HG02763 (cell line): ENCODE results near the gene REC8.
A peak's percentile ranks its signal among the peaks of the same experiment; 100 is the strongest.
"Not testable (repeated sequence)": the region's sequence is repeated elsewhere in the genome, so short reads cannot be mapped to it uniquely, and the experiment has no call there.

ENCODE experiments used
- ATAC-seq: cut with Tn5 transposase; IDR thresholded peaks from one replicate; pipeline ENCODE4 v1.9.1; 2021; ENCODE audit warnings: mild to moderate bottlenecking, moderate library complexity; ENCODE audit not compliant: unreplicated experiment

Gene REC8

DNA sequence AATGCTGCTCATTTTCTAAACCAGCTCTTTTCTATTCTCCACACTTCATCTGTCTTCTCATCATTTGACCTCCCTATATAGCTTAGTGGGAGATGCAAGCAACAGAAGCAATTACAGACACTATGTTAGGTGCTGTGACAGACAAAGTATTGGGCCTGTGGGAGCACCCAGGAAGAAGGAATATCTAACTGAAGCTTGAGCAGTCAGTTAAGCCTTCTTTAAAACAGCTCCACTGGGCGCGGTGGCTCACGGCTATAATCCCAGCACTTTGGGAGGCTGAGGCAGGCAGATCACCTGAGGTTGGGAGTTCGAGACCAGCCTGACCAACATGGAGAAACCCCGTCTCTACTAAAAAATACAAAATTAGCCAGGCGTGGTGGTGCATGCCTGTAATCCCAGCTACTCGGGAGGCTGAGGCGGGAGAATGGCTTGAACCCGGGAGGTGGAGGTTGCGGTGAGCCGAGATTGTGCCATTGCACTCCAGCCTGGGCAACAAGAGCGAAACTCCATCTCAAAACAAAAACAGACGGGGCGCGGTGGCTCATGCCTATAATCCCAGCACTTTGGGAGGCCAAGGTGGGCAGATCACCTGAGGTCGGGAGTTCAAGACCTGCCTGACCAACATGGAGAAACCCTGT is 31.5 kb downstream of the REC8 start:
- not testable (repeated sequence) for ATAC-seq

- no peak for ATAC-seq
Measured at GRCh38 chr14:24204163-24205146, 32.6 kb downstream of the REC8 start.

GRCh38 chr14:24206260-24207103 is 34.6 kb downstream of the REC8 start:
- no peak for ATAC-seq

DNA sequence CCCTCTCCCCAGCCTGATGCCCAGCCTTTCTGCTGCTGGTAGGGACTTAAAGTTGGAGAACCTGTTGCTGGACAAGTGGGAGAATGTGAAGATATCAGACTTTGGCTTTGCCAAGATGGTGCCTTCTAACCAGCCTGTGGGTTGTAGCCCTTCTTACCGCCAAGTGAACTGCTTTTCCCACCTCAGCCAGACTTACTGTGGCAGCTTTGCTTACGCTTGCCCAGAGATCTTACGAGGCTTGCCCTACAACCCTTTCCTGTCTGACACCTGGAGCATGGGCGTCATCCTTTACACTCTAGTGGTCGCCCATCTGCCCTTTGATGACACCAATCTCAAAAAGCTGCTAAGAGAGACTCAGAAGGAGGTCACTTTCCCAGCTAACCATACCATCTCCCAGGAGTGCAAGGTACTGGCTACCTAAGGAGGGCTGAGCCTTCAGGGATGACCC is 35.2 kb downstream of the REC8 start:
- ATAC-seq, result no peak

DNA sequence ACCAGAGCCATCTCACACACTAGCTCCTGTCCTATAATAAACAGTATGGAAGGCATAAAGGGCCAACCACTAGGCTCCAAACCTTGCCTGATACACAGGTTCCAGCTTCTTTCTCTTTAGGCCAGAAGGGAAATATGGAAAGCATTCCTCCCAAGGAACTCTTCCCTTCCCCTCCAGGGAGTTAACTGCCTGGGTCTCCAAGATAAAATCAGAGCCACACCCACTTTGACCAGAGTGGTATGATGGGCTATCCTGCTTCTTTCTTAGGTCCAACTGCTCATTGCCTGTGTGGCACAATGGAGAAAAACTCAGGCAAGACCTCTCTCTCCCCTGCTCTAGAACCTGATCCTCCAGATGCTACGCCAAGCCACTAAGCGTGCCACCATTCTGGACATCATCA is 35.7 kb downstream of the REC8 start:
- ATAC-seq, result no peak

GRCh38 chr14:24211311-24211710 is 39.4 kb downstream of the REC8 start:
- no peak for ATAC-seq

GRCh38 chr14:24212924-24213865 is 41.3 kb downstream of the REC8 start, which contains the start of gene CHMP4A:
Gene CHMP4A, minus strand, starts transcription at chr14:24213488. Its CDS starts 49 bp downstream, at chr14:24213439.
- ATAC-seq, result peak; percentile 79

DNA sequence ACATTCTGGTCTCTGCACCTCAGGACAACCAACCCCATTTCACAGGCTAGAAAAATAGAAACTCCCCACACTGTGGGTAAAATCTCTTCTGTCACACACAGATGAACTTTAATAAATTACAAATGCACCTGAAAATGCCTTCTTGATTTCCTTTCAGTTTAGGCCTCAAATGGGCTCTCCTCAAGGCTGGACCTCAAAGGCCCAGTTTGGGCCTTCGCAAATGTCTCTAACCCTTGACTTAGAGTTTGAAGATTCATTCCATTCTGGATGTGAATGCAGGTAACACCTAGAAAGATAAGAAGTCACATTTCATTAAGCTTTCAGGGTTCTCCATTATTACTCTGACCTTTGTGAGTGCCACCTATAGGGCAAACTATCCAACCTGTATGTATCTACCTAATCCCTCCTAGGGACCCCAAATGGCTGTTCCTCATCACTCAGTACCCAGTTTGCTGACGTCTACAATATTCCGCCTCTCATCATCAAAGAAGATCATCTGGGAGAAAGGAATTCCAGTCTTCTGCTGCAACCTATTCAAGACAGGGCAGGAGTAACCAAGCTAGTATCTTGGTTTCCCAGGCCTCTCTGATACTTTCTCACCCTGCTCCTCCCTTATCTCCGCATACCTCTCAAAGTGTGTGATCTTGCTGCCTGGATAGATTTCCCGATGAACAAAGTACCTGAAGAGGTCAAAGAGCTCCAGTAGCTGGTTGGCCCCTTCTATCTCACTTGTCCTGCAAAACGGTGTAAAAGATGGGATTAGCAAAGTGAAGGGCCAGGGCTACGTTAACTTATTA is 42.2 kb downstream of the REC8 start:
- ATAC-seq, result no peak

- peak; percentile 66 for ATAC-seq
Measured at GRCh38 chr14:24215495-24216344, 43.8 kb downstream of the REC8 start, which contains the start of gene MDP1. Gene MDP1, minus strand, starts transcription at chr14:24216066. Its CDS starts 111 bp downstream, at chr14:24215955.

DNA sequence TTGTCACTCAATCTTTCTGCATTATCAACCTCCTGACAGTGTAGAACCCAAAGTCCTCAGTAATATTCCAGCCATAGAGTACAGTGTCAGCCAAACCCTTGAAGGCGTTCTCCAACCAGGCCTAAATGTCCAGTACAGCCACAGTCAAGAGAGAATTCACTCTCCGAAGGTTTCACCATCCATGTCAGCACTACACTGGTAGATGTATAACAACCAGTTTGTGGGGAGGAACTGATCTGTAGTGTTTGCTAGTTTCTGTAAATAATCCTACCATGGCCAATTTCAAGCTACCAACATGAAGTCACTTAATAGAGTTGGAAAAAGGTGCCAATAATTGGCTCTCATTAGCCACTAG is 44.4 kb downstream of the REC8 start:
- no peak for ATAC-seq

GRCh38 chr14:24216876-24217275 is 45.0 kb downstream of the REC8 start:
- ATAC-seq, result not testable (repeated sequence)

GRCh38 chr14:24219080-24219479 is 47.2 kb downstream of the REC8 start:
- ATAC-seq, result no peak

DNA sequence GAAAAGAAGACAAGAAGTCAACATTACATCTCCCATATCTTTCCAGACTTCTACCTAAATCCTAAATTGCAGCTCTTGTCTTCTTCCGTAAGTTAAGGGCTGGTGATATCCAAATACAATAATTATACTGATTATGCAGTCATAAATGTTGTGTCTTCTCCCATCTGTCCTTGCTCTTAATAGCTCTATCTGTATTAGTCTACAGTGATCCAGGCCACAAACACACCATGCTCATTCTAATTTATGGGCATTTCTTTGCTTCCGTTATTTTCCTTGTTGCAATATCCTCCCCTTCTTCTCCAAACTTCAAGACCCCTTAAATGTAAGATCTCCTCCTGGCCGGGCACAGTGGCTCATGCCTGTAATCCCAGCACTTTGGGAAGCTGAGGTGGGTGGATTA is 47.6 kb downstream of the REC8 start:
- ATAC-seq, result no peak

DNA sequence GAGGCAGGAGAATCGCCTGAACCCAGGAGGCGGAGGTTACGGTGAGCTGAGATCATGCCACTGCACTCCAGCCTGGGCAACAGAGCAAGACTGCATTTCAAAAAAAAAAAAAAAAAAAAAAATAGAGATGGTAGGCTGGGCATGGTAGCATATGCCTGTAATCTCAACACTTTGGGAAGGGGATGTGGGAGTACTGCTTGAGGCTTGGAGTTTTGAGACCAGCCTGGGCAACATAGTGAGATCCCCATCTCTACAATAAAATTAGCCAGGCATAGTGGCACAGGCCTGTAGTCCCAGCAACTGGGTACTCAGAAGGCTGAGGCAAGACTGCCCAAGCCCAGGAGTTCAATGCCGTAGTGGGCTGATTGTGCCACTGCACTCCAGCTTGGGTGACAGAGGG is 51.1 kb downstream of the REC8 start:
- ATAC-seq, result not testable (repeated sequence)

- no peak for ATAC-seq
Measured at GRCh38 chr14:24224618-24225071, 52.8 kb downstream of the REC8 start.

DNA sequence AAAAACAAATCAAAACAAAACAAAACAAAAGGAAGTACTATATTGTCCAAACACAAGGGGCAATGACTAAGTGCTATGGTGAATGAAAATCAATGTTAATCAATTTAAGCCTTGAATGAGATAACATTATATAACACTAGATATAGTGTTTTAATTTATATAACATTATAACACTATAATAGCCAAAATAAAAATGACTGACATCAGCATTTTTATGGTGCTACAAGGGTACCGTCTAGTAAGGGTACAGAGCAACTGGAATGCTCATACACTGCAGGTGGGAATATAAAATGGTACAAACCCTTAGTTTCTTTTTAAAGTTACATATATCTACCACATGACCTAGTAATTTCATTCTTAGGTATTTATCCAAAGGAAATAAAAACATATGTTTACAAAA is 54.6 kb downstream of the REC8 start:
- ATAC-seq, result no peak

DNA sequence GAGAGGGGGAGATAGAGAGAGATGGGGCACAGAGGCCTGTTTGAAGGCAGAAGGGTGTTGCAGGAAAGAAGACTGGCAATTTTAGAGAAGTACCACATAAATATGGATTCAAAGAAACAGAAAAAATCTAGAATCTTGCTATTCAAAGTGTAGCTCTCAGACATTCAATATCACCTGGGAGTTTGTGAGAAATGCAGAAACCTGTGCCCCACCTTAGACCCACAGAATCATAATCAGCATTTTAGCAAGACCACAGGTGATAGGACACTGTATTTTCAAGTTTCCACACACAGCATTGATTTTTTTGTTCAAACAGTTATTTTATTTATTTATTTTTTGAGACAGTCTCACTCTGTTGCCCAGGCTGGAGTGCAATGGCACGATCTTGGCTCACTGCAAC is 57.0 kb downstream of the REC8 start:
- no peak for ATAC-seq
